ENCODE measurements around the gene ELAVL1. TPM values are rescaled to one million over a fixed set of nuclear protein-coding genes. Genes with fewer than 3 reads are reported as not detected.

The ELAVL1 gene
- polyA plus RNA-seq, 1 of the 3 experiments (the other 2 are of a cell fraction), result 49.6 TPM

DNA sequence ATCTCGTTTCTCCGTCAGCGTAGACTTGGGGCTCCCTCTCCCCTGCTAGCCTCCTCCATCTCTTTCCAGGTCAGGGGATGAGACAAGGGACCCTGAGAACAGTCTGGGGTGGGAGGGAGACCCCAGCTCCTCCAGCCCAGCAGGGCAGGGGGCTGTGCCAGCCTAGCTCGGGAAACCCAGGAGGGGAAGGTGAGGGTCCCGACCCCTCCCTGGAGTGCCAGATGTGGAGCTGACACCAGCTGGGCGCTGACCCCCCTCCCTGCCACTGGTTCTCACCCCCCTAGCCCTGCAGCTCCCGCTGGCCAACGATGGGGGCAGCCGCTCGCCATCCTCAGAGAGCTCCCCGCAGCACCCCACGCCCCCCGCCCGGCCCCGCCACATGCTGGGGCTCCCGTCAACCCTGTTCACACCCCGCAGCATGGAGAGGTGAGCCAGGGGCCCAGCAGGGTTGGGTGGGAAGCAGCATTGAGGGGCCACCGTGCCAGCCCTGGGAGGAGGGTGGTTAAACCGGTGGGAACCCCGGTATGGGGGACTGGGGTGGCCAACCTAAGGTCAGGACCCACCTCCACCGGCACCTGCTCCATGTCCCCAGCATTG lies 95.9 kb downstream of the ELAVL1 start:
- H3K36me3 ChIP-seq (replicated peaks in 1 of 2; ENCODE audit: control insufficient read depth in 1 of 2, insufficient read depth in 2 of 2, low read length in 1 of 2), result peaks cover 3 to 35% of the 10 kb centered on the region in 2 experiments
- no peak overlapping the region for H2AFZ ChIP-seq (ENCODE audit: low read depth)
- no peak overlapping the region for H3K4me3 ChIP-seq (ENCODE audit: low read depth in 2 of 2, low read length in 1 of 2)
- no peaks in the 10 kb centered on the region for H3K9me2 ChIP-seq
- peaks cover 0 to 9% of the 10 kb centered on the region in 2 experiments; a peak in 2 of 4 replicates for H3K4me1 ChIP-seq (ENCODE audit: control insufficient read depth in 1 of 2, insufficient read depth in 2 of 2, low read depth in 1 of 2, low read length in 1 of 2)
- H3K79me2 ChIP-seq (ENCODE audit: insufficient read depth), result peaks cover 38% of the 10 kb centered on the region
- H3F3A ChIP-seq (replicated peaks; ENCODE audit: insufficient read depth), result peaks cover 6% of the 10 kb centered on the region
- H3K9me3 ChIP-seq, result no peaks in the 10 kb centered on the region
- ChIA-PET CTCF (interaction anchor here (1.6 to 1.7 kb wide), 2 partner anchors 8 to 57 kb away, joined by 4 to 5 read pairs; no protein-coding TSS in a partner anchor), POLR2A (no interaction called here)
- H3K27ac ChIP-seq (ENCODE audit: low read depth in 2 of 2, low read length in 1 of 2), result no peak overlapping the region
- no peak overlapping the region for H3K9ac ChIP-seq
- TF ChIP-seq YY1 (IDR thresholded peaks at IDR 0.05; ENCODE audit: low read depth), result no peak
- TF ChIP-seq RAD21 (IDR thresholded peaks at IDR 0.05; ENCODE audit: low read length), result no peak
- TF ChIP-seq RFX5 (IDR thresholded peaks at IDR 0.05; ENCODE audit: low read length), result no peak
- TF ChIP-seq POLR2AphosphoS5 (IDR thresholded peaks at IDR 0.05; ENCODE audit: low read depth, low read length), result no peak
- no peak for TF ChIP-seq RXRA (IDR thresholded peaks at IDR 0.05; ENCODE audit: borderline replicate concordance, low read depth)
- TF ChIP-seq FOSL2 (IDR thresholded peaks at IDR 0.05; ENCODE audit: borderline replicate concordance, low read depth), result no peak
- TF ChIP-seq SMC3 (IDR thresholded peaks at IDR 0.05; ENCODE audit: low read depth, low read length), result no peak
- TF ChIP-seq TAF1 (IDR thresholded peaks at IDR 0.05; ENCODE audit: borderline replicate concordance, low read depth, low read length), result no peak
- TF ChIP-seq, protein P1, sequence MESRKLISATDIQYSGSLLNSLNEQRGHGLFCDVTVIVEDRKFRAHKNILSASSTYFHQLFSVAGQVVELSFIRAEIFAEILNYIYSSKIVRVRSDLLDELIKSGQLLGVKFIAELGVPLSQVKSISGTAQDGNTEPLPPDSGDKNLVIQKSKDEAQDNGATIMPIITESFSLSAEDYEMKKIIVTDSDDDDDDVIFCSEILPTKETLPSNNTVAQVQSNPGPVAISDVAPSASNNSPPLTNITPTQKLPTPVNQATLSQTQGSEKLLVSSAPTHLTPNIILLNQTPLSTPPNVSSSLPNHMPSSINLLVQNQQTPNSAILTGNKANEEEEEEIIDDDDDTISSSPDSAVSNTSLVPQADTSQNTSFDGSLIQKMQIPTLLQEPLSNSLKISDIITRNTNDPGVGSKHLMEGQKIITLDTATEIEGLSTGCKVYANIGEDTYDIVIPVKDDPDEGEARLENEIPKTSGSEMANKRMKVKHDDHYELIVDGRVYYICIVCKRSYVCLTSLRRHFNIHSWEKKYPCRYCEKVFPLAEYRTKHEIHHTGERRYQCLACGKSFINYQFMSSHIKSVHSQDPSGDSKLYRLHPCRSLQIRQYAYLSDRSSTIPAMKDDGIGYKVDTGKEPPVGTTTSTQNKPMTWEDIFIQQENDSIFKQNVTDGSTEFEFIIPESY (IDR thresholded peaks at IDR 0.05; ENCODE audit: borderline replicate concordance, low read depth), result no peak
- no peak for TF ChIP-seq FOXJ3 (CRISPR knock-in tag; IDR thresholded peaks at IDR 0.05)
- TF ChIP-seq EZH2phosphoT487 (IDR thresholded peaks at IDR 0.05; ENCODE audit: borderline replicate concordance, low read depth), result no peak
- no peak for TF ChIP-seq GATA2 (CRISPR knock-in tag; IDR thresholded peaks at IDR 0.05)
- no peak for TF ChIP-seq MXI1 (IDR thresholded peaks at IDR 0.05; ENCODE audit: low read depth, low read length)
- TF ChIP-seq MEF2A (IDR thresholded peaks at IDR 0.05; ENCODE audit: borderline replicate concordance, low read depth), result no peak
- TF ChIP-seq EP300 (IDR thresholded peaks at IDR 0.05; ENCODE audit: borderline replicate concordance in 1 of 2, low read depth in 1 of 2, low read length in 1 of 2), result no peak
- TF ChIP-seq ELF1 (IDR thresholded peaks at IDR 0.05), result no peak
- TF ChIP-seq, protein P2, sequence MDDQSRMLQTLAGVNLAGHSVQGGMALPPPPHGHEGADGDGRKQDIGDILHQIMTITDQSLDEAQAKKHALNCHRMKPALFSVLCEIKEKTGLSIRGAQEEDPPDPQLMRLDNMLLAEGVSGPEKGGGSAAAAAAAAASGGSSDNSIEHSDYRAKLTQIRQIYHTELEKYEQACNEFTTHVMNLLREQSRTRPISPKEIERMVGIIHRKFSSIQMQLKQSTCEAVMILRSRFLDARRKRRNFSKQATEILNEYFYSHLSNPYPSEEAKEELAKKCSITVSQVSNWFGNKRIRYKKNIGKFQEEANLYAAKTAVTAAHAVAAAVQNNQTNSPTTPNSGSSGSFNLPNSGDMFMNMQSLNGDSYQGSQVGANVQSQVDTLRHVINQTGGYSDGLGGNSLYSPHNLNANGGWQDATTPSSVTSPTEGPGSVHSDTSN (IDR thresholded peaks at IDR 0.05), result no peak
- peaks cover 34% of the 10 kb centered on the region for H4K20me1 ChIP-seq (ENCODE audit: insufficient read depth)
- WGBS (ENCODE audit: low lambda C conversion rate), result 90% methylated on average over 5 of the region's 21 CpGs
- H3K4me2 ChIP-seq, result no peak overlapping the region
- no peaks in the 10 kb centered on the region for H3K27me3 ChIP-seq (ENCODE audit: insufficient read depth)
- no peak for DNase-seq

Measured in SK-N-SH (cell line).